Esophagus muscularis mucosa (tissue), 4 donors: ENCODE measurements around the gene FRY. TPM values are rescaled to one million over a fixed set of nuclear protein-coding genes. Genes with fewer than 3 reads are reported as not detected.

Experiments used
- DNase-seq: peaks from one replicate; pipeline ENCODE4 v3.0.0-alpha.2; 2017; ENCODE audit errors: extremely low spot score
- H3K27ac ChIP-seq, 4 donors: fragments of 200-600 bp; sonication (generic); replicated peaks in 1 of 4; 1 replicate in 3 of 4; 2 replicates in 1 of 4; pipeline ENCODE4 v1.5.1; 2016 to 2019; ENCODE audit warnings: mild to moderate bottlenecking in 1 of 4
- H3K27me3 ChIP-seq, 4 donors: fragments of 200-600 bp; sonication (generic); one replicate each; pipeline versions ENCODE4 v1.5.1 to v1.6.0; 2016 to 2019
- H3K36me3 ChIP-seq, 4 donors: fragments of 200-600 bp; sonication (generic); one replicate each; pipeline ENCODE4 v1.5.1; 2016 to 2019
- H3K4me1 ChIP-seq, 4 donors: fragments of 200-600 bp; sonication (generic); one replicate each; pipeline ENCODE4 v1.5.1; 2016 to 2019
- H3K4me3 ChIP-seq, 4 donors: fragments of 200-600 bp; sonication (generic); 1 replicate in 2 of 4; 2 replicates in 2 of 4; pipeline ENCODE4 v1.5.1; 2016 to 2019; ENCODE audit warnings: mild to moderate bottlenecking in 4 of 4, moderate library complexity in 1 of 4
- H3K9me3 ChIP-seq, 4 donors: fragments of 200-600 bp; sonication (generic); 1 replicate in 3 of 4; 2 replicates in 1 of 4; pipeline ENCODE4 v1.5.1; 2016 to 2019
- CTCF ChIP-seq, 3 experiments: fragments of 200-600 bp in 2 of 3; fragments of 450-650 bp in 1 of 3; sonication (generic) in 2 of 3; IDR thresholded peaks; one replicate each; pipeline ENCODE4 v1.5.1; 2017 to 2019; ENCODE audit warnings: antibody characterized with exemption in 3 of 3, mild to moderate bottlenecking in 2 of 3, moderate library complexity in 1 of 3
- EP300 ChIP-seq: sonication (generic); formaldehyde crosslinking; IDR thresholded peaks from one replicate; pipeline ENCODE4 v1.6.1; 2017; ENCODE audit warnings: antibody characterized with exemption
- POLR2A ChIP-seq: fragments of 450-650 bp; IDR thresholded peaks from one replicate; pipeline ENCODE4 v1.6.1; 2017; ENCODE audit warnings: antibody characterized with exemption, moderate library complexity, mild to moderate bottlenecking, low read depth
- POLR2AphosphoS5 ChIP-seq, 2 donors: sonication (generic); formaldehyde crosslinking; IDR thresholded peaks; one replicate each; pipeline ENCODE4 v1.6.1; 2017; ENCODE audit warnings: antibody characterized with exemption in 2 of 2
- WGBS: methylation state at CpG from one replicate; pipeline ENCODE4 v1.1.5; 2018; 5-methylcytosine and 5-hydroxymethylcytosine counted together
- intact Hi-C: fragments of 100-400 bp; cut with DNase I; formaldehyde crosslinking; loops from one replicate; pipeline ENCODE4 v1.15.1; 2023
- total RNA-seq, 4 donors: library from RNA; depleted of rRNA; stranded (reverse); fragments of >200 nt; gene quantifications; one replicate each; pipeline versions ENCODE4 v1.1.0 to v1.2.1, GENCODE V29; 2016

Gene FRY
- total RNA-seq, 4 donors from 2014 or later: 104 to 276 (median 135) TPM

GRCh38 chr13:32039528-32039927 lies 8.0 kb downstream of the FRY start:
- H3K4me3 ChIP-seq: no peak overlapping the region
- peaks cover 2 to 20% (median 15%) of the 10 kb centered on the region in 4 donors for H3K4me1 ChIP-seq
- peaks cover 0 to 7% (median 2%) of the 10 kb centered on the region in 4 donors for H3K36me3 ChIP-seq
- no peak overlapping the region for H3K27ac ChIP-seq
- DNase-seq: no peak
- no peaks in the 10 kb centered on the region for H3K9me3 ChIP-seq
- intact Hi-C loops: loop anchor here (10.0 kb wide), 1 partner anchor 115 kb away; no protein-coding TSS in a partner anchor
- 91% methylated on average over 1 of the region's 1 CpG for WGBS
- TF ChIP-seq POLR2A (no peak), EP300 (no peak), CTCF (IDR thresholded peaks at IDR 0.05) (no peak), POLR2AphosphoS5 (IDR thresholded peaks at IDR 0.05) (no peak)
- no peaks in the 10 kb centered on the region for H3K27me3 ChIP-seq

GRCh38 chr13:32040052-32040642 lies 8.6 kb downstream of the FRY start:
- intact Hi-C loops: no loop called here
- 89% methylated on average over 3 of the region's 3 CpGs for WGBS
- no peaks in the 10 kb centered on the region for H3K27me3 ChIP-seq
- no peaks in the 10 kb centered on the region for H3K9me3 ChIP-seq
- TF ChIP-seq POLR2AphosphoS5 (IDR thresholded peaks at IDR 0.05) (no peak), POLR2A (no peak)
- no peak overlapping the region for H3K4me3 ChIP-seq
- peaks cover 0 to 7% (median 2%) of the 10 kb centered on the region in 4 donors for H3K36me3 ChIP-seq
- no peak overlapping the region for H3K27ac ChIP-seq
- H3K4me1 ChIP-seq: peaks cover 2 to 22% (median 15%) of the 10 kb centered on the region in 4 donors
- DNase-seq: no peak

DNA sequence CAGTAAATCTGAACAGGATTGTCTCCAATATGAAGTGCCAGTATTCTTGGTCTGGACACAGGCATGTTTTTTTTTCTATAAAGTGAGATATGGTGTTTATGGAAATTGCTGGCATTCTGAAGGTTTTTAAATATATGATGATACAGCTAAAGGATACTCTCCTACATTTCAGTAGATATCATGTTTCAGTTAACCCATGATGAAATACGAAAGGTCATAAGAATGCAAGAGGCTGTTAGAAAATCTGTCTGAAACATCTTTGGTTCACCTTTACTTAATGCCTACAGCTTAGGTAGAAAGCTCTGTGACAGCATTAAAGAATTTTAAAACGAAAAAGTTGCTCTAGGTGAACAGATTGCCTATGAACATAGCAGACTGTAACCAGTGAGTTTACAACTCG lies 9.1 kb downstream of the FRY start:
- DNase-seq: no peak
- Histone ChIP-seq H3K9me3 (no peaks in the 10 kb centered on the region), H3K4me1 (peaks cover 3 to 22% (median 15%) of the 10 kb centered on the region in 4 donors), H3K4me3 (no peak overlapping the region), H3K27me3 (no peaks in the 10 kb centered on the region), H3K36me3 (peaks cover 0 to 7% (median 2%) of the 10 kb centered on the region in 4 donors), H3K27ac (no peak overlapping the region)
- TF ChIP-seq POLR2A (no peak), CTCF (IDR thresholded peaks at IDR 0.05) (no peak), POLR2AphosphoS5 (IDR thresholded peaks at IDR 0.05) (no peak), EP300 (no peak)
- WGBS: 94% methylated on average over 3 of the region's 3 CpGs
- intact Hi-C loops: no loop called here

DNA sequence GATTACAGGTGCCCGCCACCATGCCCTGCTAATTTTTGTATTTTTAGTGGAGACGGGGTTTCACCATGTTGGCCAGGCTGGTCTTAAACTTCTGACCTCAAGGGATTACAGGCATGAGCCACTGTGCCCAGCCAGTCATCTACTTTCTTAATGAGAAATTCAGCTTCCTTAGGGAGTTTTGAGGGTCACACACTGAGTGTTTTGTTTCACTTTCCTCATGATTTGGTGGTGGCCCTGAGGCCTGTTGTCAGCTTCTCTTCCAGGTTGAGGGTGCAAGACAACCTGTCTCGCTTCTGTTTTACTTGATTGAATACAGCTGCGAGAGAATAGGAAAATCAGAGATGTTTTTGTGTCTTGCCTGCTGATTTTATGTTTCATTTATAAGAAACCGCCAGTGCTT lies 9.9 kb downstream of the FRY start:
- H3K4me3 ChIP-seq: no peak overlapping the region
- peaks cover 0 to 7% (median 2%) of the 10 kb centered on the region in 4 donors for H3K36me3 ChIP-seq
- no peak for DNase-seq
- TF ChIP-seq POLR2AphosphoS5 (IDR thresholded peaks at IDR 0.05) (no peak), EP300 (no peak), POLR2A (no peak), CTCF (IDR thresholded peaks at IDR 0.05) (no peak)
- H3K27me3 ChIP-seq: no peaks in the 10 kb centered on the region
- WGBS: 99% methylated on average over 5 of the region's 5 CpGs
- H3K4me1 ChIP-seq: peaks cover 10 to 24% (median 15%) of the 10 kb centered on the region in 4 donors
- intact Hi-C loops: no loop called here
- H3K27ac ChIP-seq: no peak overlapping the region
- no peaks in the 10 kb centered on the region for H3K9me3 ChIP-seq

DNA sequence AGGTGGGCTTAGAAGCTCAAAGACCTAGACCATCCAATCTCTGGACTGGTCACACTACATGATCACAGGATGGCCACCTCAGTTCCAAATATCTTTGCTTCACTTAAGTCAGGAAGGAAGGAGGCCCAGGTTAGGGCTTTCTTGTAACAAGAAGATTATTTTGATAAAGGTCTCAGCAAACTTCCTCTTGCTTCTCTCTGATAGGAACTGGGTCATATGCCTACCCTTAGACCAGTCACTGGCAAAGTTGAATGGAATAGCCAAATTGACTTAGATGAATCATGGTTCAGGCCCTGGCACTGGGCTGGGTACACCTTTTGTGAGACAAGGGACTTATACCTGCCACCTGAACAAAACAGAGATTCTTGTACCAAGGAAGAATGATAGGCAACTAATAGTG lies 11.0 kb downstream of the FRY start:
- no peaks in the 10 kb centered on the region for H3K27me3 ChIP-seq
- TF ChIP-seq POLR2AphosphoS5 (IDR thresholded peaks at IDR 0.05): no peak
- peaks cover 8 to 23% (median 13%) of the 10 kb centered on the region in 4 donors for H3K4me1 ChIP-seq
- H3K4me3 ChIP-seq: no peak overlapping the region
- DNase-seq: no peak
- no peak overlapping the region for H3K27ac ChIP-seq
- peaks cover 0 to 7% (median 2%) of the 10 kb centered on the region in 4 donors for H3K36me3 ChIP-seq
- H3K9me3 ChIP-seq: no peaks in the 10 kb centered on the region
- intact Hi-C loops: no loop called here

- H3K4me3 ChIP-seq: no peak overlapping the region
- WGBS: 100% methylated on average over 1 of the region's 1 CpG
- no peaks in the 10 kb centered on the region for H3K27me3 ChIP-seq
- no peaks in the 10 kb centered on the region for H3K9me3 ChIP-seq
- H3K27ac ChIP-seq: no peak overlapping the region
- H3K36me3 ChIP-seq: peaks cover 0 to 3% (median 0%) of the 10 kb centered on the region in 4 donors
- TF ChIP-seq POLR2AphosphoS5 (IDR thresholded peaks at IDR 0.05) (no peak), POLR2A (no peak), EP300 (no peak), CTCF (IDR thresholded peaks at IDR 0.05) (no peak)
- intact Hi-C loops: no loop called here
- DNase-seq: no peak
- H3K4me1 ChIP-seq: peaks cover 17 to 40% (median 26%) of the 10 kb centered on the region in 4 donors
Observed at GRCh38 chr13:32044446-32044845, 12.9 kb downstream of the FRY start.
